ENCODE results near the gene PNMA3. TPM values are rescaled to one million over a fixed set of nuclear protein-coding genes. Genes with fewer than 3 reads are reported as not detected.

PNMA3 gene
- total and polyA plus RNA-seq, 10 of the 15 experiments (the other 5 are each of a cell fraction or from before 2014, with no cell fraction given) = 0.06 TPM; not detected in 9

GRCh38 chrX:153074935-153075334, 18.7 kb downstream of the PNMA3 start:
- intact Hi-C loops (cut with micrococcal nuclease; ENCODE audit: unreplicated experiment) (no loop called here), in situ Hi-C loops (cut with MboI) (no loop called here)
- Histone ChIP-seq H2AFZ (ENCODE audit: control insufficient read depth, low read depth, low read length) (no peak overlapping the region), H3K9me3 (replicated peaks; ENCODE audit: control insufficient read depth, insufficient read depth, low read length) (no peaks in the 10 kb centered on the region), H3K36me3 (ENCODE audit: control insufficient read depth in 2 of 2, insufficient read depth in 2 of 2, low read length in 1 of 2) (no peaks in the 10 kb centered on the region), H3K4me2 (ENCODE audit: control insufficient read depth, insufficient read depth) (no peak overlapping the region), H3K27ac (ENCODE audit: control insufficient read depth, insufficient read depth) (no peak overlapping the region), H3K4me3 (no peak overlapping the region), H3K9ac (ENCODE audit: control insufficient read depth, insufficient read depth, low read length) (no peak overlapping the region), H4K20me1 (ENCODE audit: control insufficient read depth, insufficient read depth) (no peaks in the 10 kb centered on the region), H3K27me3 (replicated peaks in 1 of 2; ENCODE audit: control insufficient read depth in 2 of 2, insufficient read depth in 2 of 2, low read length in 1 of 2) (no peaks in the 10 kb centered on the region), H3K79me2 (ENCODE audit: control insufficient read depth, insufficient read depth, low read length) (no peaks in the 10 kb centered on the region), H3K4me1 (ENCODE audit: control insufficient read depth, insufficient read depth, low read length) (no peaks in the 10 kb centered on the region)
- POLR2A ChIA-PET = no interaction called here
- RAD21 ChIA-PET (ENCODE audit: unreplicated experiment) = no interaction called here
- no peak for ATAC-seq
- TF ChIP-seq CUX1 (IDR thresholded peaks at IDR 0.05; ENCODE audit: insufficient replicate concordance, low read depth, low read length) (no peak), BCL11A (IDR thresholded peaks at IDR 0.05; ENCODE audit: low read depth, low read length) (no peak), MYB (IDR thresholded peaks at IDR 0.05; ENCODE audit: borderline replicate concordance, low read depth, low read length) (no peak), SUPT20H (IDR thresholded peaks at IDR 0.05; ENCODE audit: borderline replicate concordance, control insufficient read depth, low read depth, low read length) (no peak), ATF2 (IDR thresholded peaks at IDR 0.05; ENCODE audit: low read length) (no peak), ZBTB33 (IDR thresholded peaks at IDR 0.05) (no peak), BRCA1 (IDR thresholded peaks at IDR 0.05; ENCODE audit: low read depth, low read length) (no peak), IRF4 (IDR thresholded peaks at IDR 0.05; ENCODE audit: low read depth, low read length) (no peak), HDGF (IDR thresholded peaks at IDR 0.05) (no peak), MEF2B (IDR thresholded peaks at IDR 0.05; ENCODE audit: partially characterized antibody, poor library complexity, severe bottlenecking) (no peak)
- no peak for FAIRE-seq
- WGBS (ENCODE audit: insufficient coverage, insufficient replicate concordance, low lambda C conversion rate, missing lambda C conversion rate) = 62% methylated on average over 11 of the region's 11 CpGs
- BruUV-seq (replicated peaks) = no TSS peak
- CTCF ChIA-PET = no interaction called here
- DNase-seq (ENCODE audit: low read depth, low spot score) = no peak
- SMC1A ChIA-PET (ENCODE audit: uncharacterized antibody, unreplicated experiment) = no interaction called here
